Measurements from ENCODE around the gene PLAU.

GRCh38 chr10:73877533-73878160 lies 33.3 kb upstream of the PLAU start:
- TF ChIP-seq EP300 (IDR thresholded peaks at IDR 0.05): no peak
- TF ChIP-seq, protein P1, sequence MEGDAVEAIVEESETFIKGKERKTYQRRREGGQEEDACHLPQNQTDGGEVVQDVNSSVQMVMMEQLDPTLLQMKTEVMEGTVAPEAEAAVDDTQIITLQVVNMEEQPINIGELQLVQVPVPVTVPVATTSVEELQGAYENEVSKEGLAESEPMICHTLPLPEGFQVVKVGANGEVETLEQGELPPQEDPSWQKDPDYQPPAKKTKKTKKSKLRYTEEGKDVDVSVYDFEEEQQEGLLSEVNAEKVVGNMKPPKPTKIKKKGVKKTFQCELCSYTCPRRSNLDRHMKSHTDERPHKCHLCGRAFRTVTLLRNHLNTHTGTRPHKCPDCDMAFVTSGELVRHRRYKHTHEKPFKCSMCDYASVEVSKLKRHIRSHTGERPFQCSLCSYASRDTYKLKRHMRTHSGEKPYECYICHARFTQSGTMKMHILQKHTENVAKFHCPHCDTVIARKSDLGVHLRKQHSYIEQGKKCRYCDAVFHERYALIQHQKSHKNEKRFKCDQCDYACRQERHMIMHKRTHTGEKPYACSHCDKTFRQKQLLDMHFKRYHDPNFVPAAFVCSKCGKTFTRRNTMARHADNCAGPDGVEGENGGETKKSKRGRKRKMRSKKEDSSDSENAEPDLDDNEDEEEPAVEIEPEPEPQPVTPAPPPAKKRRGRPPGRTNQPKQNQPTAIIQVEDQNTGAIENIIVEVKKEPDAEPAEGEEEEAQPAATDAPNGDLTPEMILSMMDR (IDR thresholded peaks at IDR 0.05): no peak
- no peak for TF ChIP-seq POLR2A (IDR thresholded peaks at IDR 0.05)

Measured in upper lobe of left lung (tissue), 4 donors.